ENCODE results near the gene EXT2.

- TF ChIP-seq ISL1 (CRISPR knock-in tag; IDR thresholded peaks at IDR 0.05) (no peak), RARB (CRISPR knock-in tag; IDR thresholded peaks at IDR 0.05) (no peak), ZFP3 (CRISPR knock-in tag; IDR thresholded peaks at IDR 0.05) (no peak)
Measured at GRCh38 chr11:44094260-44094868, 1.1 kb upstream of the EXT2 start.
